IMR-90 (cell line): ENCODE measurements around the gene KLC4. TPM values are rescaled to one million over a fixed set of nuclear protein-coding genes. Genes with fewer than 3 reads are reported as not detected.
A peak's percentile ranks its signal among the peaks of the same experiment; 100 is the strongest.

Experiments
- ATAC-seq: fragments of 200-7000 bp; cut with Tn5 transposase; 2 replicates; pipeline ENCODE4 v1.9.1; 2020; ENCODE audit warnings: low read depth, mild to moderate bottlenecking, moderate library complexity
- BruUV-seq: library from RNA; stranded (reverse); fragments of 400-500 nt; replicated peaks from 2 replicates; lab custom pipeline; 2021; lab: Mats Ljungman, UMichigan
- CTCF ChIA-PET: fragments of 300-600 bp; formaldehyde crosslinking; extraction: SDS; loops from one replicate; lab custom pipeline; 2021; ENCODE audit warnings: antibody characterized with exemption; lab: Yijun Ruan, JAX
- POLR2A ChIA-PET: fragments of 300-600 bp; sonication (Branson Sonifier 250); formaldehyde crosslinking; loops from one replicate; lab custom pipeline; 2022; ENCODE audit warnings: antibody characterized with exemption; ENCODE audit not compliant: unreplicated experiment; lab: Charles Lee
- DNase-seq: peaks from one replicate; pipeline ENCODE4 v3.0.0; 2013
- H2AFZ ChIP-seq: replicated peaks from 2 replicates; pipeline ENCODE3; 2013; ENCODE audit warnings: low read length, mild to moderate bottlenecking; ENCODE audit not compliant: poor library complexity
- H2AK5ac ChIP-seq: 2 replicates; pipeline ENCODE4 v1.6.1; 2013; ENCODE audit warnings: low read depth, low read length, inconsistent platforms
- H2AK9ac ChIP-seq: replicated peaks from 2 replicates; pipeline ENCODE3; 2013; ENCODE audit warnings: mild to moderate bottlenecking, low read depth, low read length, moderate library complexity; ENCODE audit not compliant: poor library complexity
- H2BK120ac ChIP-seq: 2 replicates; pipeline ENCODE4 v1.6.1; 2013; ENCODE audit warnings: low read depth, low read length, inconsistent platforms
- H2BK15ac ChIP-seq: 3 replicates; pipeline ENCODE4 v1.6.1; 2013; ENCODE audit warnings: low read depth, low read length, inconsistent platforms
- H2BK20ac ChIP-seq: 2 replicates; pipeline ENCODE4 v1.6.1; 2013; ENCODE audit warnings: low read depth, mild to moderate bottlenecking, inconsistent platforms, low read length, moderate library complexity
- H2BK5ac ChIP-seq: 2 replicates; pipeline ENCODE4 v1.6.1; 2013; ENCODE audit warnings: mild to moderate bottlenecking, low read depth, low read length, inconsistent platforms; ENCODE audit not compliant: poor library complexity, severe bottlenecking
- H3K14ac ChIP-seq: replicated peaks from 2 replicates; pipeline ENCODE4 v1.6.1; 2013; ENCODE audit warnings: low read depth, low read length, inconsistent platforms
- H3K18ac ChIP-seq: 2 replicates; pipeline ENCODE4 v1.6.1; 2013; ENCODE audit warnings: low read depth, low read length, control low read depth
- H3K23ac ChIP-seq: 2 replicates; pipeline ENCODE4 v1.6.1; 2013; ENCODE audit warnings: low read depth, low read length, inconsistent platforms
- H3K27ac ChIP-seq: 2 replicates; pipeline ENCODE4 v1.5.1; 2013; ENCODE audit warnings: mild to moderate bottlenecking, control low read depth, low read length; ENCODE audit not compliant: insufficient read depth
- H3K27me3 ChIP-seq: 2 replicates; pipeline ENCODE4 v1.6.1; 2013; ENCODE audit warnings: low read length; ENCODE audit not compliant: control insufficient read depth, insufficient read depth
- H3K36me3 ChIP-seq: 2 replicates; pipeline ENCODE4 v1.6.1; 2013; ENCODE audit warnings: low read length, mixed read lengths; ENCODE audit not compliant: control insufficient read depth, insufficient read depth
- H3K4ac ChIP-seq: 2 replicates; pipeline ENCODE4 v1.6.1; 2013; ENCODE audit warnings: low read depth, low read length, inconsistent platforms
- H3K4me1 ChIP-seq: 2 replicates; pipeline ENCODE4 v1.6.1; 2013; ENCODE audit warnings: low read length, mixed read lengths; ENCODE audit not compliant: control insufficient read depth, insufficient read depth
- H3K4me2 ChIP-seq: 2 replicates; pipeline ENCODE4 v1.6.1; 2013; ENCODE audit warnings: low read depth, mild to moderate bottlenecking, control low read depth, low read length, moderate library complexity
- H3K4me3 ChIP-seq: 2 replicates; pipeline ENCODE4 v1.5.1; 2013; ENCODE audit warnings: low read depth, mild to moderate bottlenecking, control low read depth, low read length, moderate library complexity; ENCODE audit not compliant: insufficient read depth
- H3K56ac ChIP-seq: 2 replicates; pipeline ENCODE4 v1.6.1; 2013; ENCODE audit warnings: low read length, inconsistent platforms; ENCODE audit not compliant: insufficient read depth; ENCODE audit errors: extremely low read depth
- H3K79me1 ChIP-seq, 2 experiments: 2 replicates each; pipeline ENCODE4 v1.6.1; 2013; ENCODE audit warnings: low read length in 2 of 2, inconsistent platforms in 1 of 2, low read depth in 1 of 2
- H3K9ac ChIP-seq: 2 replicates; pipeline ENCODE4 v1.6.1; 2013; ENCODE audit warnings: low read depth, low read length, control low read depth
- H3K9me1 ChIP-seq: 2 replicates; pipeline ENCODE4 v1.6.1; 2013; ENCODE audit warnings: low read length, inconsistent platforms; ENCODE audit not compliant: insufficient read depth
- H3K9me3 ChIP-seq: 2 replicates; pipeline ENCODE4 v1.6.1; 2013; ENCODE audit warnings: low read length; ENCODE audit not compliant: control insufficient read depth, insufficient read depth
- H4K20me1 ChIP-seq: 2 replicates; pipeline ENCODE4 v1.6.1; 2013; ENCODE audit warnings: low read length, inconsistent platforms; ENCODE audit not compliant: insufficient read depth
- H4K5ac ChIP-seq: 2 replicates; pipeline ENCODE4 v1.6.1; 2013; ENCODE audit warnings: mild to moderate bottlenecking, low read depth, low read length, control low read depth
- H4K8ac ChIP-seq, 2 experiments: 2 replicates each; pipeline ENCODE4 v1.6.1; 2013; ENCODE audit warnings: low read depth in 2 of 2, low read length in 2 of 2, control low read depth in 1 of 2, inconsistent platforms in 1 of 2
- H4K91ac ChIP-seq: 2 replicates; pipeline ENCODE4 v1.6.1; 2013; ENCODE audit warnings: low read depth, low read length, inconsistent platforms; ENCODE audit not compliant: insufficient read depth
- BHLHE40 ChIP-seq: fragments of 150-350 bp; IDR thresholded peaks from 2 replicates; pipeline ENCODE4 v1.6.1; 2016; ENCODE audit warnings: mild to moderate bottlenecking, low read depth, low read length
- CEBPB ChIP-seq: IDR thresholded peaks from 2 replicates; pipeline ENCODE4 v1.6.1; 2012; ENCODE audit warnings: low read depth, low read length, improper control_type of control experiment
- CTCF ChIP-seq: conservative IDR thresholded peaks from 2 replicates; pipeline ENCODE4 v1.5.1; 2012; ENCODE audit warnings: mild to moderate bottlenecking, low read depth, low read length, improper control_type of control experiment
- ELK1 ChIP-seq: fragments of 150-350 bp; IDR thresholded peaks from 2 replicates; pipeline ENCODE4 v1.6.1; 2016; ENCODE audit warnings: low read depth, mild to moderate bottlenecking, low read length, moderate library complexity, borderline replicate concordance
- FOS ChIP-seq: fragments of 150-350 bp; IDR thresholded peaks from 2 replicates; pipeline ENCODE4 v1.6.1; 2016; ENCODE audit warnings: low read depth, low read length
- MAZ ChIP-seq: IDR thresholded peaks from 2 replicates; pipeline ENCODE4 v1.6.1; 2012; ENCODE audit warnings: low read depth, mild to moderate bottlenecking, low read length, improper control_type of control experiment, moderate library complexity, borderline replicate concordance
- MXI1 ChIP-seq: IDR thresholded peaks from 2 replicates; pipeline ENCODE4 v1.6.1; 2012; ENCODE audit warnings: low read depth, mild to moderate bottlenecking, low read length, moderate library complexity, borderline replicate concordance
- POLR2A ChIP-seq: IDR thresholded peaks from 2 replicates; pipeline ENCODE4 v1.6.1; 2012; ENCODE audit warnings: mild to moderate bottlenecking, low read depth, low read length
- RAD21 ChIP-seq: IDR thresholded peaks from 2 replicates; pipeline ENCODE4 v1.6.1; 2012; ENCODE audit warnings: low read length, improper control_type of control experiment
- RFX5 ChIP-seq: IDR thresholded peaks from 2 replicates; pipeline ENCODE4 v1.8.0; 2012; ENCODE audit warnings: low read depth, mild to moderate bottlenecking, low read length, moderate library complexity
- USF2 ChIP-seq: fragments of 150-350 bp; IDR thresholded peaks from 2 replicates; pipeline ENCODE4 v1.6.1; 2017; ENCODE audit warnings: mild to moderate bottlenecking, antibody characterized with exemption, low read length, low read depth
- WGBS, 2 experiments: methylation state at CpG; one replicate each; pipeline versions ENCODE4 v1.1.5 to v1.1.7; 2013; ENCODE audit warnings: missing lambda C conversion rate in 2 of 2; ENCODE audit not compliant: insufficient read length in 1 of 2; ENCODE audit errors: extremely low coverage in 2 of 2; 5-methylcytosine and 5-hydroxymethylcytosine counted together
- dilution Hi-C: fragments of 300-500 bp; cut with HindIII; formaldehyde crosslinking; loops from one replicate; pipeline ENCODE4 v1.14.3; 2018; ENCODE audit warnings: low sequenced_read_pairs; ENCODE audit not compliant: unreplicated experiment
- in situ Hi-C: fragments of 300-500 bp; cut with MboI; formaldehyde crosslinking; loops from 3 replicates; pipeline ENCODE4 v1.14.3; 2019; ENCODE audit warnings: low sequenced_read_pairs, inconsistent platforms, mixed read lengths
- intact Hi-C: fragments of 100-400 bp; cut with micrococcal nuclease; formaldehyde crosslinking; loops from 2 replicates; pipeline ENCODE4 v1.10.0; 2022
- polyA plus RNA-seq, 3 experiments: library from polyadenylated mRNA; depleted of rRNA; stranded (reverse); fragments of >200 nt; gene quantifications; 2 replicates each; pipeline ENCODE4 v1.2.3, GENCODE V29; 2012; ENCODE audit warnings: low replicate concordance in 1 of 3
- total RNA-seq: library from RNA; depleted of rRNA; stranded (reverse); fragments of >200 nt; gene quantifications from 2 replicates; pipeline ENCODE4 v1.2.3, GENCODE V29; 2012

The KLC4 gene
- total and polyA plus RNA-seq, 2 of the 4 experiments (the other 2 are of a cell fraction): 10.9 to 13.0 TPM

GRCh38 chr6:43093436-43094289 lies 34.2 kb downstream of the KLC4 start (continued):
- TF ChIP-seq FOS: no peak
- TF ChIP-seq RAD21: no peak
- no peak for TF ChIP-seq BHLHE40

- H4K8ac ChIP-seq: peak overlapping the region in 1 of 2 experiments; percentile 45; a peak in 2 of 4 replicates
- peaks cover 43% of the 10 kb centered on the region for H4K20me1 ChIP-seq
- peaks cover 21% of the 10 kb centered on the region for H3K9me1 ChIP-seq
- H3K9me3 ChIP-seq: no peaks in the 10 kb centered on the region
- H2BK15ac ChIP-seq: peak overlapping the region; percentile 1; the same call in 1 of the 3 replicates
- H2AK5ac ChIP-seq: peak overlapping the region; percentile 68; the same call in 1 of the 2 replicates
- WGBS, 2 experiments: 75% methylated on average over 3 of the region's 7 CpGs; no CpG with 5 or more reads in 1 of the 2 experiments
- peaks cover 25% of the 10 kb centered on the region for H3K4me1 ChIP-seq
- H4K91ac ChIP-seq: peak overlapping the region; percentile 61; the same call in 1 of the 2 replicates
- peak overlapping the region; percentile 74 for H3K23ac ChIP-seq
- H3K4ac ChIP-seq: peak overlapping the region; percentile 83
- peak overlapping the region; percentile 4 for H4K5ac ChIP-seq
- H3K79me1 ChIP-seq: peaks cover 31 to 81% of the 10 kb centered on the region in 2 experiments
- intact Hi-C loops (no loop called here), in situ Hi-C loops (no loop called here), dilution Hi-C loops (no loop called here)
- DNase-seq (no peak), ATAC-seq (no peak)
- peak overlapping the region; percentile 71 for H3K14ac ChIP-seq
- ChIA-PET CTCF (no interaction called here), POLR2A (interaction anchor here (0.6 kb wide), 1 partner anchor 235 kb away, joined by 8 read pairs; no protein-coding TSS in a partner anchor)
- H3K36me3 ChIP-seq: no peaks in the 10 kb centered on the region
- no peak overlapping the region for H3K4me3 ChIP-seq
- H3K27me3 ChIP-seq: no peaks in the 10 kb centered on the region
- H3K18ac ChIP-seq: peak overlapping the region; percentile 15
- H2BK20ac ChIP-seq: peak overlapping the region; percentile 59; the same call in 1 of the 2 replicates
- H3K56ac ChIP-seq: no peak overlapping the region
- peak overlapping the region; percentile 63 for H2BK5ac ChIP-seq
- BruUV-seq: no TSS peak
- H2AK9ac ChIP-seq: peak overlapping the region; percentile 1
- H2AFZ ChIP-seq: peak overlapping the region; percentile 75
- H3K4me2 ChIP-seq: peak overlapping the region; percentile 38
- H3K27ac ChIP-seq: peak overlapping the region; percentile 70; the same call in 1 of the 2 replicates
- peak overlapping the region; percentile 42 for H2BK120ac ChIP-seq
- peak overlapping the region; percentile 32; the same call in 1 of the 2 replicates for H3K9ac ChIP-seq
- TF ChIP-seq MAZ: no peak
- TF ChIP-seq RAD21: no peak
- no peak for TF ChIP-seq MXI1
- TF ChIP-seq POLR2A: no peak
- TF ChIP-seq RFX5: no peak
- no peak for TF ChIP-seq USF2
- TF ChIP-seq CTCF: no peak
- no peak for TF ChIP-seq ELK1
- TF ChIP-seq CEBPB: no peak
- no peak for TF ChIP-seq BHLHE40
Measured at GRCh38 chr6:43095939-43096338, 36.5 kb downstream of the KLC4 start.
